H9 (cell line): Measurements from ENCODE around the gene CRELD2. TPM values are rescaled to one million over a fixed set of nuclear protein-coding genes. Genes with fewer than 3 reads are reported as not detected.

Experiments used
- DNase-seq: peaks from one replicate; pipeline ENCODE4 v3.0.0-alpha.2; 2017
- H2AFZ ChIP-seq: one replicate; pipeline ENCODE4 v1.6.1; 2013; ENCODE audit warnings: mild to moderate bottlenecking, low read length, control low read depth, moderate library complexity
- H2AK5ac ChIP-seq: 2 replicates; pipeline ENCODE4 v1.6.1; 2013; ENCODE audit warnings: low read length, control low read depth, mixed read lengths; ENCODE audit not compliant: insufficient read length
- H2BK120ac ChIP-seq: one replicate; pipeline ENCODE4 v1.6.1; 2013; ENCODE audit warnings: low read depth, mild to moderate bottlenecking, low read length, control low read depth, inconsistent platforms; ENCODE audit not compliant: poor library complexity, severe bottlenecking
- H2BK12ac ChIP-seq: 2 replicates; pipeline ENCODE4 v1.6.1; 2013; ENCODE audit warnings: low read length, control low read depth, mixed read lengths, low read depth; ENCODE audit not compliant: insufficient read length
- H2BK15ac ChIP-seq: 2 replicates; pipeline ENCODE4 v1.6.1; 2013; ENCODE audit warnings: low read depth, low read length, control low read depth
- H2BK20ac ChIP-seq: one replicate; pipeline ENCODE4 v1.6.1; 2013; ENCODE audit warnings: low read depth, mild to moderate bottlenecking, low read length, control low read depth, inconsistent platforms; ENCODE audit not compliant: poor library complexity, severe bottlenecking
- H2BK5ac ChIP-seq: 2 replicates; pipeline ENCODE4 v1.6.1; 2013; ENCODE audit warnings: low read length, control low read depth, mixed read lengths; ENCODE audit not compliant: insufficient read length
- H3K14ac ChIP-seq: 2 replicates; pipeline ENCODE4 v1.6.1; 2013; ENCODE audit warnings: low read length, control low read depth; ENCODE audit not compliant: insufficient read depth
- H3K18ac ChIP-seq: 2 replicates; pipeline ENCODE4 v1.6.1; 2013; ENCODE audit warnings: low read depth, mild to moderate bottlenecking, mixed read lengths, low read length, control low read depth; ENCODE audit not compliant: insufficient read length
- H3K23ac ChIP-seq: 2 replicates; pipeline ENCODE4 v1.6.1; 2013; ENCODE audit warnings: low read length, control low read depth, mixed read lengths, low read depth; ENCODE audit not compliant: insufficient read length
- H3K23me2 ChIP-seq: 2 replicates; pipeline ENCODE4 v1.6.1; 2013; ENCODE audit warnings: low read depth, mild to moderate bottlenecking, mixed read lengths, low read length, control low read depth; ENCODE audit not compliant: insufficient read length, poor library complexity, severe bottlenecking
- H3K27ac ChIP-seq: 2 replicates; pipeline ENCODE4 v1.5.1; 2013; ENCODE audit warnings: low read length, control low read depth, mixed read lengths, low read depth; ENCODE audit not compliant: insufficient read length
- H3K27me3 ChIP-seq: 2 replicates; pipeline ENCODE4 v1.6.1; 2013; ENCODE audit warnings: low read length, control low read depth, inconsistent platforms; ENCODE audit not compliant: insufficient read depth
- H3K4ac ChIP-seq: 2 replicates; pipeline ENCODE4 v1.6.1; 2013; ENCODE audit warnings: low read depth, mild to moderate bottlenecking, control low read depth, inconsistent platforms, low read length, moderate library complexity
- H3K4me1 ChIP-seq: 2 replicates; pipeline ENCODE4 v1.6.1; 2013; ENCODE audit warnings: low read length, control low read depth, inconsistent platforms; ENCODE audit not compliant: insufficient read depth
- H3K4me2 ChIP-seq: 2 replicates; pipeline ENCODE4 v1.6.1; 2013; ENCODE audit warnings: low read length, control low read depth, mixed read lengths; ENCODE audit not compliant: insufficient read length, insufficient read depth
- H3K56ac ChIP-seq: 2 replicates; pipeline ENCODE4 v1.6.1; 2013; ENCODE audit warnings: low read depth, mild to moderate bottlenecking, mixed read lengths, low read length, control low read depth; ENCODE audit not compliant: insufficient read length
- H3K79me1 ChIP-seq: 2 replicates; pipeline ENCODE4 v1.6.1; 2013; ENCODE audit warnings: low read depth, mild to moderate bottlenecking, moderate library complexity, low read length, control low read depth, inconsistent platforms; ENCODE audit not compliant: insufficient read depth, poor library complexity, severe bottlenecking
- H3K79me2 ChIP-seq: 2 replicates; pipeline ENCODE4 v1.6.1; 2013; ENCODE audit warnings: low read length, control low read depth, inconsistent platforms; ENCODE audit not compliant: insufficient read depth
- H3K9ac ChIP-seq: 2 replicates; pipeline ENCODE4 v1.6.1; 2013; ENCODE audit warnings: low read length, control low read depth, mixed read lengths; ENCODE audit not compliant: insufficient read length; ENCODE audit errors: extremely low read depth
- H3K9me3 ChIP-seq: one replicate; pipeline ENCODE4 v1.6.1; 2013; ENCODE audit warnings: low read depth, low read length, inconsistent platforms; ENCODE audit not compliant: control insufficient read depth
- H3T11ph ChIP-seq: one replicate; pipeline ENCODE4 v1.6.1; 2013; ENCODE audit warnings: mild to moderate bottlenecking, low read length, control low read depth, inconsistent platforms
- H4K20me1 ChIP-seq: one replicate; pipeline ENCODE4 v1.6.1; 2013; ENCODE audit not compliant: control insufficient read depth, insufficient read length, insufficient read depth
- H4K5ac ChIP-seq: 2 replicates; pipeline ENCODE4 v1.6.1; 2013; ENCODE audit warnings: low read depth, mild to moderate bottlenecking, mixed read lengths, low read length, control low read depth; ENCODE audit not compliant: insufficient read length
- H4K8ac ChIP-seq: replicated peaks from 2 replicates; pipeline ENCODE4 v1.6.1; 2013; ENCODE audit warnings: low read length, control low read depth, mixed read lengths, low read depth; ENCODE audit not compliant: insufficient read length
- H4K91ac ChIP-seq: 2 replicates; pipeline ENCODE4 v1.6.1; 2013; ENCODE audit warnings: low read depth, mild to moderate bottlenecking, moderate library complexity, mixed read lengths, low read length, control low read depth; ENCODE audit not compliant: insufficient read length
- H3K27ac Mint-ChIP-seq, 3 experiments: 2 replicates in 2 of 3; 3 replicates in 1 of 3; pipeline ENCODE4 v1.8.0; 2020 to 2021; ENCODE audit warnings: mixed read lengths in 3 of 3, mild to moderate bottlenecking in 1 of 3, moderate library complexity in 1 of 3
- H3K27me3 Mint-ChIP-seq: 2 replicates; pipeline ENCODE4 v1.8.0; 2021; ENCODE audit warnings: low read depth, mild to moderate bottlenecking, moderate library complexity, mixed read lengths
- H3K36me3 Mint-ChIP-seq, 3 experiments: 2 replicates in 2 of 3; 3 replicates in 1 of 3; pipeline ENCODE4 v1.8.0; 2020 to 2021; ENCODE audit warnings: low read depth in 3 of 3, mixed read lengths in 3 of 3; ENCODE audit not compliant: insufficient read depth in 1 of 3
- H3K4me1 Mint-ChIP-seq, 2 experiments: 2 replicates each; pipeline ENCODE4 v1.8.0; 2020; ENCODE audit warnings: mixed read lengths in 2 of 2
- H3K4me3 Mint-ChIP-seq, 2 experiments: 2 replicates in 1 of 2; 3 replicates in 1 of 2; pipeline ENCODE4 v1.8.0; 2020 to 2021; ENCODE audit warnings: mild to moderate bottlenecking in 2 of 2, mixed read lengths in 2 of 2, moderate library complexity in 1 of 2
- H3K9me3 Mint-ChIP-seq, 2 experiments: 2 replicates in 1 of 2; 3 replicates in 1 of 2; pipeline ENCODE4 v1.8.0; 2020; ENCODE audit warnings: mild to moderate bottlenecking in 2 of 2, mixed read lengths in 2 of 2, moderate library complexity in 1 of 2
- WGBS: extraction: QIAGEN DNeasy Blood & Tissue Kit; methylation state at CpG from one replicate; pipeline ENCODE4 v1.1.7; 2013; ENCODE audit warnings: missing lambda C conversion rate, low lambda C conversion rate, mixed read lengths; ENCODE audit not compliant: insufficient read length; ENCODE audit errors: extremely low coverage; 5-methylcytosine and 5-hydroxymethylcytosine counted together
- total RNA-seq: library from RNA; stranded (reverse); gene quantifications from 2 replicates; pipeline ENCODE4 v1.2.1, GENCODE V29; 2021
- TF ChIP-seq, protein P1 (sequence below): fragments of 200-600 bp; sonication (generic); conservative IDR thresholded peaks from 3 replicates; pipeline ENCODE4 v1.8.0; 2021; ENCODE audit warnings: antibody characterized with exemption, mild to moderate bottlenecking

CRELD2 gene
- total RNA-seq, 1 experiment from 2014 or later, result 34.7 TPM

DNA sequence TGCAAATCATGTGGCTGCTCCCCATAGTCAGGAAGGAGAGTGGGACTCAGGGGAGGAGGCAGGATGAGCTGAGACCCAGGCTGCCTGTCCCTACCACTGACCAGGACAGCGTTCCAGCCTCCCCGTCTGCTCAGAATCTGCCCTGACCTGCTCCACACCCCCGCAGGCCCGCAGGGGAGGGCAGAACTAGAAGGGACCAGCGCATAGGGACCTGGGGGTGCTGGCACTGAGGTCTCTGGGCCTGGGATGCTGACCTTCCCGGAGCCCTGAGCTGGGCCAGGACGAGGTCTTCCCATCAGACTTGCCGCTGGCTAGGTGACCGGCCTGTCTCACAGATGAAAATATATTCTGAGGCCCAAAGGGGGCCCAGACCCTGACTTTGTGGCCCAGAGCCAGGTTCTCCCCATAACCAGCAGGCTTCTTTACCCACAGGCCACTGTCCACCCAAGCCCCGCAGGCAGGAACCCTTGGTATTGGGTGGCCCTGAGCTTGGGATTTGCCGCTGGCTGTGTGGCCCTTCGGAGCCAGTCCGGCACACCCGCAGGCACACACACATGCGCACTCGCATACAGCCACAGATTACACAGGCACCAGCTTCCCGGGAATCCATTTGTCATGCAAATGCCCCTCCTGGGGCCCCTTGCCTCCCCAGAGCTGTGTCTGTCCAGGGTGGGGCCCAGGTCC lies 28.3 kb downstream of the CRELD2 start:
- Histone ChIP-seq H3K4me1 (no peaks in the 10 kb centered on the region), H3K56ac (no peak overlapping the region), H4K20me1 (no peaks in the 10 kb centered on the region), H3K18ac (peak overlapping the region; percentile 34), H3K9ac (no peak overlapping the region), H3K79me1 (no peaks in the 10 kb centered on the region), H3K79me2 (no peaks in the 10 kb centered on the region), H3K27ac (no peak overlapping the region), H3K4me2 (no peak overlapping the region), H3T11ph (no peak overlapping the region), H2BK15ac (no peak overlapping the region), H3K14ac (peak overlapping the region; percentile 89), H3K23ac (no peak overlapping the region), H3K9me3 (no peaks in the 10 kb centered on the region), H3K4ac (no peak overlapping the region), H4K5ac (no peak overlapping the region), H2BK20ac (no peak overlapping the region), H2AFZ (no peak overlapping the region), H3K23me2 (no peaks in the 10 kb centered on the region), H2BK12ac (no peak overlapping the region), H2AK5ac (no peak overlapping the region), H2BK120ac (no peak overlapping the region), H2BK5ac (no peak overlapping the region), H4K91ac (no peak overlapping the region), H3K27me3 (no peaks in the 10 kb centered on the region), H4K8ac (no peak overlapping the region)
- TF ChIP-seq, protein P1, sequence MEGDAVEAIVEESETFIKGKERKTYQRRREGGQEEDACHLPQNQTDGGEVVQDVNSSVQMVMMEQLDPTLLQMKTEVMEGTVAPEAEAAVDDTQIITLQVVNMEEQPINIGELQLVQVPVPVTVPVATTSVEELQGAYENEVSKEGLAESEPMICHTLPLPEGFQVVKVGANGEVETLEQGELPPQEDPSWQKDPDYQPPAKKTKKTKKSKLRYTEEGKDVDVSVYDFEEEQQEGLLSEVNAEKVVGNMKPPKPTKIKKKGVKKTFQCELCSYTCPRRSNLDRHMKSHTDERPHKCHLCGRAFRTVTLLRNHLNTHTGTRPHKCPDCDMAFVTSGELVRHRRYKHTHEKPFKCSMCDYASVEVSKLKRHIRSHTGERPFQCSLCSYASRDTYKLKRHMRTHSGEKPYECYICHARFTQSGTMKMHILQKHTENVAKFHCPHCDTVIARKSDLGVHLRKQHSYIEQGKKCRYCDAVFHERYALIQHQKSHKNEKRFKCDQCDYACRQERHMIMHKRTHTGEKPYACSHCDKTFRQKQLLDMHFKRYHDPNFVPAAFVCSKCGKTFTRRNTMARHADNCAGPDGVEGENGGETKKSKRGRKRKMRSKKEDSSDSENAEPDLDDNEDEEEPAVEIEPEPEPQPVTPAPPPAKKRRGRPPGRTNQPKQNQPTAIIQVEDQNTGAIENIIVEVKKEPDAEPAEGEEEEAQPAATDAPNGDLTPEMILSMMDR, result no peak
- no CpG with 5 or more reads among the region's 17 CpGs for WGBS
- H3K27me3 Mint-ChIP-seq, result no peaks in the 10 kb centered on the region
- no peaks in the 10 kb centered on the region for H3K36me3 Mint-ChIP-seq
- peak; percentile 43 for DNase-seq
- H3K4me3 Mint-ChIP-seq, result no peak overlapping the region
- H3K9me3 Mint-ChIP-seq, result no peaks in the 10 kb centered on the region
- no peak overlapping the region; a peak in 1 of 7 replicates for H3K27ac Mint-ChIP-seq
- H3K4me1 Mint-ChIP-seq, result peaks cover 13 to 27% of the 10 kb centered on the region in 2 experiments
